ENCODE measurements around the gene WDR53. TPM values are rescaled to one million over a fixed set of nuclear protein-coding genes. Genes with fewer than 3 reads are reported as not detected.

WDR53 gene
- total RNA-seq, 1 experiment from 2014 or later, result 20.3 TPM

DNA sequence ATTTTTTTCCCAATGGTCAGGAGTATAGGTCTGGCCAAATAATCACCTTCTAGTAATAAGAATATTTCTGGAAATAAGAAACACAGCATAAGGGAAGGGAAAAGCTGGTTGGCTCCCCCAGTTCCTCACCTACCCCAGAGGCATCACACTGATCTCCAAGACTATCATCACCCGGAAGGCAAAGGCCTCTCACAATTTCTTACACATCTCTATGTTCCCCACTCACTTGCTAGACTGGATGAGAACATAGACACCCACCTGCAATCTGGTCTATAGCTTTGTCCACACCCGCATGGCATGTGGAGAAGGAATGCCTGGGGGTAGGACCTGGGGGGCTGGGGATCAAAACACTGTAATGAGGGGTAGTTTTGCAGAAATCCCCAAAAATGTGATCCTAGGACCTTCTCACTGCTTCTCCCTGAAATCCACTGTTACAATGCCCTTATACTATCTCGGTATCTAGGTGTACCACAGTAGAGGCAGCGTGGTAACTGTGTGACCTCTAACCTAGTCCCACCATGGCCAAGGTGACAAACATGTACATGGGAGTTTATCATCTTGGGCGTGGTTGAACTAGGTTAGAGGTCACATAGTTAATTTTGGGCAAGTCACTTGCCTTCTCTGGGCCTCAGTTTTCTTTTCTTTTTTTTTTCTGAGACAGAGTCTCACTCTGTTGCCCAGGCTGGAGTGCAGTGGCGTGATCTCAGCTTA lies 41.6 kb upstream of the WDR53 start:
- peaks cover 16% of the 10 kb centered on the region for H3K27me3 Mint-ChIP-seq (ENCODE audit: unreplicated experiment)
- peaks cover 10% of the 10 kb centered on the region for H3K4me1 Mint-ChIP-seq (ENCODE audit: low read depth, unreplicated experiment)
- CTCF ChIA-PET, result interaction anchor here (0.5 to 1.7 kb wide), 16 partner anchors 8 to 566 kb away, joined by 3 to 23 read pairs (median 4); partner anchors contain the start of genes NCBP2, PAK2 and SENP5
- DNase-seq, result no peak
- BruUV-seq (replicated peaks), result no TSS peak
- H3K36me3 Mint-ChIP-seq (ENCODE audit: insufficient read depth, unreplicated experiment), result no peaks in the 10 kb centered on the region
- H3K9me3 Mint-ChIP-seq (ENCODE audit: low read depth, unreplicated experiment), result no peaks in the 10 kb centered on the region
- no peak overlapping the region for H3K27ac Mint-ChIP-seq (ENCODE audit: unreplicated experiment)
- TF ChIP-seq, protein P1, sequence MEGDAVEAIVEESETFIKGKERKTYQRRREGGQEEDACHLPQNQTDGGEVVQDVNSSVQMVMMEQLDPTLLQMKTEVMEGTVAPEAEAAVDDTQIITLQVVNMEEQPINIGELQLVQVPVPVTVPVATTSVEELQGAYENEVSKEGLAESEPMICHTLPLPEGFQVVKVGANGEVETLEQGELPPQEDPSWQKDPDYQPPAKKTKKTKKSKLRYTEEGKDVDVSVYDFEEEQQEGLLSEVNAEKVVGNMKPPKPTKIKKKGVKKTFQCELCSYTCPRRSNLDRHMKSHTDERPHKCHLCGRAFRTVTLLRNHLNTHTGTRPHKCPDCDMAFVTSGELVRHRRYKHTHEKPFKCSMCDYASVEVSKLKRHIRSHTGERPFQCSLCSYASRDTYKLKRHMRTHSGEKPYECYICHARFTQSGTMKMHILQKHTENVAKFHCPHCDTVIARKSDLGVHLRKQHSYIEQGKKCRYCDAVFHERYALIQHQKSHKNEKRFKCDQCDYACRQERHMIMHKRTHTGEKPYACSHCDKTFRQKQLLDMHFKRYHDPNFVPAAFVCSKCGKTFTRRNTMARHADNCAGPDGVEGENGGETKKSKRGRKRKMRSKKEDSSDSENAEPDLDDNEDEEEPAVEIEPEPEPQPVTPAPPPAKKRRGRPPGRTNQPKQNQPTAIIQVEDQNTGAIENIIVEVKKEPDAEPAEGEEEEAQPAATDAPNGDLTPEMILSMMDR (IDR thresholded peaks at IDR 0.05; ENCODE audit: unreplicated experiment), result no peak
- H3K4me3 Mint-ChIP-seq (ENCODE audit: low read depth, unreplicated experiment), result no peak overlapping the region
- intact Hi-C loops (cut with micrococcal nuclease; ENCODE audit: unreplicated experiment), result loop anchor here (1.0 to 10.0 kb wide), 3 partner anchors 75 to 362 kb away; partner anchors contain the start of gene NCBP2

DNA sequence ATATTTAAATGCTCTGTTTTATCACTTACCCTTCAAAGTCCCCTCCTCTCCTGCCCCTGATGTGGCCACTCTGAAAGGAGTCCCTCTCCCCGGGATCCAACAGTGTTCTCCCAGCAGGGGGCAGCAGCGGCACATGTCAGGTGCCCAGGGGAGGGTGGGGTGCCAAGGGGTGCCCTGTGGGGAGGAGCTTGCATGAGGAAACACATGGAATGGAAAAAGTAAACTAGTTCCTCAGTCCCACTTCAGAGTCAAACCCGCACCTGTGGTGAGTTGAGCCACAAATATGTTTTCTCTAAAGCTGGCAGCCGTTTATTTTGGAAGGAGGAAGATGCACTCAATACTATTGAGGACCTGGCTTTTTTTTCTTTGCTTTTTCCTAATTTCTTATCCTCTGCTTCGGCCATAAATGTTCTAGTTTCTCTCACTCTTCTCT lies 41.0 kb upstream of the WDR53 start:
- peak; percentile 94 for DNase-seq
- Mint-ChIP-seq H3K27ac (ENCODE audit: unreplicated experiment) (no peak overlapping the region), H3K36me3 (ENCODE audit: insufficient read depth, unreplicated experiment) (no peaks in the 10 kb centered on the region), H3K27me3 (ENCODE audit: unreplicated experiment) (peaks cover 21% of the 10 kb centered on the region), H3K4me1 (ENCODE audit: low read depth, unreplicated experiment) (peaks cover 10% of the 10 kb centered on the region), H3K4me3 (ENCODE audit: low read depth, unreplicated experiment) (no peak overlapping the region), H3K9me3 (ENCODE audit: low read depth, unreplicated experiment) (no peaks in the 10 kb centered on the region)
- no TSS peak for BruUV-seq (replicated peaks)
- CTCF ChIA-PET, result interaction anchor here (0.5 to 1.7 kb wide), 17 partner anchors 9 to 1200 kb away, joined by 3 to 23 read pairs (median 4); partner anchors contain the start of genes NCBP2, PAK2 and SENP5
- intact Hi-C loops (cut with micrococcal nuclease; ENCODE audit: unreplicated experiment), result loop anchor here (1.0 to 10.0 kb wide), 3 partner anchors 76 to 363 kb away; partner anchors contain the start of gene NCBP2
- TF ChIP-seq, protein P1 (IDR thresholded peaks at IDR 0.05; ENCODE audit: unreplicated experiment), result peak; percentile 83

DNA sequence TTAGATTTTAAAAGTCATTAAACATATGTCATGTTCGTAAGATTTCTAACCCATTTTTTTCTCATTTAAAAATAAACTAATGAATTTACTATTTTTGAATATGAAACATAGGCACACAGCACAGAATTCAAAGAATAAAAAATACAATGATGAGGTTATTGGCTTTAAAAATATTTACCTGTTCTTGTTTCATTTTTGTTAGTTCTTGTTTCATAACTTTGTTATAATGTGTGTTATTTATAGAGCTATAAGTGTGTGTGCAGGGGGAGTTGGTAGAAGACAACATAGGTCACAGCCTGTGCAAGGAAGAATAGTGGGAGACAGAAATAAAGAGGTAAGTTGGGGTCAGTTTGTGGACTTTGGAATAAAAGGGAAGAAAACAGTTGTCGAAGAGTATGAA lies 40.3 kb upstream of the WDR53 start:
- Mint-ChIP-seq H3K27ac (ENCODE audit: unreplicated experiment) (no peak overlapping the region), H3K4me3 (ENCODE audit: low read depth, unreplicated experiment) (no peak overlapping the region), H3K27me3 (ENCODE audit: unreplicated experiment) (peaks cover 21% of the 10 kb centered on the region), H3K4me1 (ENCODE audit: low read depth, unreplicated experiment) (peaks cover 10% of the 10 kb centered on the region), H3K36me3 (ENCODE audit: insufficient read depth, unreplicated experiment) (no peaks in the 10 kb centered on the region), H3K9me3 (ENCODE audit: low read depth, unreplicated experiment) (no peaks in the 10 kb centered on the region)
- intact Hi-C loops (cut with micrococcal nuclease; ENCODE audit: unreplicated experiment), result loop anchor here (1.0 to 10.0 kb wide), 3 partner anchors 77 to 364 kb away; partner anchors contain the start of gene NCBP2
- TF ChIP-seq, protein P1 (IDR thresholded peaks at IDR 0.05; ENCODE audit: unreplicated experiment), result no peak
- no TSS peak for BruUV-seq (replicated peaks)
- CTCF ChIA-PET, result interaction anchor here (0.7 to 1.7 kb wide), 7 partner anchors 76 to 1201 kb away, joined by 3 to 23 read pairs (median 5); partner anchors contain the start of genes NCBP2 and SENP5
- DNase-seq, result no peak

DNA sequence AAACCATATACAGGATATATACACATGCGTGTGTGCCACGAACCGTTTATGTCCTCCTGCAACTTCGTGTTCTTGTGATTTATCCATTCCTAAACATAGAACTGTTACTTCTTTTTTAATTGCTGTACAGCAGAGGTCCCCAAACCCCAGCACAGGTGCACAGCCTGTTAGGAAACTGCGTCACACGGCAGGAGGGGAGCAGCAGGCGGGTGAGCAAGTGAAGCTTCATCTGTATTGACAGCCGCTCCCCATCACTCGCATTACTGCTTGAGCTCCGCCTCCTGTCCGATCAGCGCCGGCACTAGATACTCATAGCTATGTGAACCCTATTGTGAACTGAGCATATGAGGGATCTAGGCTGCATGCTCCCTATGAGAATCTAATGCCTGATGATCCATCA lies 36.2 kb upstream of the WDR53 start:
- TF ChIP-seq, protein P1 (IDR thresholded peaks at IDR 0.05; ENCODE audit: unreplicated experiment), result no peak
- Mint-ChIP-seq H3K27me3 (ENCODE audit: unreplicated experiment) (peaks cover 37% of the 10 kb centered on the region), H3K36me3 (ENCODE audit: insufficient read depth, unreplicated experiment) (no peaks in the 10 kb centered on the region), H3K4me1 (ENCODE audit: low read depth, unreplicated experiment) (peaks cover 5% of the 10 kb centered on the region), H3K4me3 (ENCODE audit: low read depth, unreplicated experiment) (no peak overlapping the region), H3K27ac (ENCODE audit: unreplicated experiment) (no peak overlapping the region), H3K9me3 (ENCODE audit: low read depth, unreplicated experiment) (no peaks in the 10 kb centered on the region)
- CTCF ChIA-PET, result no interaction called here
- DNase-seq, result peak; percentile 17
- BruUV-seq (replicated peaks), result no TSS peak
- intact Hi-C loops (cut with micrococcal nuclease; ENCODE audit: unreplicated experiment), result loop anchor here (10.0 kb wide), 1 partner anchor 340 kb away; the partner anchor contains the start of gene NCBP2

Measured in Calu3 (cell line).